Mesendoderm (in vitro differentiated cells): ENCODE results near the gene CHST8.

Experiments
- DNase-seq: peaks from one replicate; pipeline ENCODE4 v3.0.0; 2013
- H2AK5ac ChIP-seq: 2 replicates; pipeline ENCODE4 v1.6.1; 2013; ENCODE audit warnings: low read length, inconsistent platforms
- H2BK120ac ChIP-seq: 2 replicates; pipeline ENCODE4 v1.6.1; 2013; ENCODE audit warnings: low read depth, mild to moderate bottlenecking, low read length, moderate library complexity, mixed read lengths
- H2BK15ac ChIP-seq: replicated peaks from 2 replicates; pipeline ENCODE4 v1.6.1; 2013; ENCODE audit warnings: low read depth, mild to moderate bottlenecking, moderate library complexity
- H2BK5ac ChIP-seq: 2 replicates; pipeline ENCODE4 v1.6.1; 2013; ENCODE audit warnings: low read length, inconsistent platforms
- H3K18ac ChIP-seq: 2 replicates; pipeline ENCODE4 v1.6.1; 2013; ENCODE audit warnings: mild to moderate bottlenecking, low read length, mixed read lengths
- H3K23ac ChIP-seq: one replicate; pipeline ENCODE4 v1.6.1; 2013; ENCODE audit warnings: low read length
- H3K27ac ChIP-seq: 2 replicates; pipeline ENCODE4 v1.5.1; 2013; ENCODE audit warnings: low read depth, mild to moderate bottlenecking, inconsistent platforms, low read length, moderate library complexity
- H3K27me3 ChIP-seq: 2 replicates; pipeline ENCODE4 v1.6.1; 2013; ENCODE audit warnings: low read length, control low read depth, mild to moderate bottlenecking, inconsistent platforms; ENCODE audit not compliant: insufficient read depth, poor library complexity
- H3K36me3 ChIP-seq: 2 replicates; pipeline ENCODE4 v1.6.1; 2013; ENCODE audit warnings: low read length, inconsistent platforms; ENCODE audit not compliant: control insufficient read depth, insufficient read depth
- H3K4ac ChIP-seq: one replicate; pipeline ENCODE4 v1.6.1; 2013; ENCODE audit warnings: low read depth, mild to moderate bottlenecking, low read length, moderate library complexity
- H3K4me1 ChIP-seq: 2 replicates; pipeline ENCODE4 v1.6.1; 2013; ENCODE audit warnings: low read depth, low read length, inconsistent platforms; ENCODE audit not compliant: control insufficient read depth
- H3K4me2 ChIP-seq: 2 replicates; pipeline ENCODE4 v1.6.1; 2013; ENCODE audit warnings: low read length
- H3K4me3 ChIP-seq: 2 replicates; pipeline ENCODE4 v1.5.1; 2013; ENCODE audit warnings: mild to moderate bottlenecking, low read length
- H3K56ac ChIP-seq: one replicate; pipeline ENCODE4 v1.6.1; 2013; ENCODE audit warnings: low read length
- H3K79me1 ChIP-seq: 2 replicates; pipeline ENCODE4 v1.6.1; 2013; ENCODE audit warnings: low read length, inconsistent platforms
- H3K79me2 ChIP-seq: 2 replicates; pipeline ENCODE4 v1.6.1; 2013; ENCODE audit warnings: mild to moderate bottlenecking, low read length; ENCODE audit not compliant: control insufficient read depth, insufficient read depth
- H3K9ac ChIP-seq: 2 replicates; pipeline ENCODE4 v1.6.1; 2013; ENCODE audit warnings: low read length, inconsistent platforms
- H4K5ac ChIP-seq: one replicate; pipeline ENCODE4 v1.6.1; 2013; ENCODE audit warnings: low read length
- H4K8ac ChIP-seq: one replicate; pipeline ENCODE4 v1.6.1; 2013; ENCODE audit warnings: low read depth, mild to moderate bottlenecking, control low read depth, low read length, moderate library complexity
- WGBS: extraction: QIAGEN DNeasy Blood & Tissue Kit; methylation state at CpG from one replicate; pipeline ENCODE4 v1.1.7; 2013; ENCODE audit warnings: low lambda C conversion rate, missing lambda C conversion rate; ENCODE audit not compliant: insufficient coverage; ENCODE audit errors: extremely low coverage; 5-methylcytosine and 5-hydroxymethylcytosine counted together

CHST8 gene

DNA sequence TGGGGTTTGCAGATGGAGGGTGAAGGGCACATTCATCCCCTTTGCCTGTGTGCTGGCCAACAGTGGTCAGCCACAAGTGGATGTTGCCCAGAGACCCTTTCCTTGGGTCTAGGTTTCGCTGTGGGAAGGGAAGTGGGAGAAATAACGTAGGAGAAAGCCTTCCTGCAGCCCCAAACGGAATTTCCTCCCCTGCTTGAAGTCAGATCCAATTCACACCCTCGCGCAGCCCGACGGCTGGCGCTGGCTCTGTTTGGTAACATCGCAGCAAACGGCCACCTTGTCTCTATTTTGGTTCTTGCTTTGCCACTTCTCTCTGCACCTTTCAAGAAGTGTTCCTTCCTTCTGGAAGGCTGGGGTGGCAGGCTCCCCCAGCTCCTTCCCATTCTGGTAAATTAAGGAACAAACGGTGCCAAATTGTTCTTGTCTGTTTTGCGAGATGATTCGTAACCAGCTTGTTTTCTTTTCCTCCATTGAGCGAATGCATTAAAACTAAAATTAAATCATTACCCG, 45.4 kb downstream of the CHST8 start:
- Histone ChIP-seq H2BK120ac (no peak overlapping the region), H4K8ac (no peak overlapping the region), H3K4me1 (no peaks in the 10 kb centered on the region), H3K18ac (no peak overlapping the region), H3K4me2 (no peak overlapping the region), H3K27ac (no peak overlapping the region), H3K79me1 (no peaks in the 10 kb centered on the region), H3K9ac (no peak overlapping the region), H3K79me2 (no peaks in the 10 kb centered on the region), H4K5ac (no peak overlapping the region), H3K27me3 (no peaks in the 10 kb centered on the region), H2AK5ac (no peak overlapping the region), H2BK15ac (no peak overlapping the region), H3K4ac (no peak overlapping the region), H3K36me3 (no peaks in the 10 kb centered on the region), H3K23ac (no peak overlapping the region), H3K56ac (no peak overlapping the region), H3K4me3 (no peak overlapping the region), H2BK5ac (no peak overlapping the region)
- no CpG with 5 or more reads among the region's 15 CpGs for WGBS
- DNase-seq, result no peak

DNA sequence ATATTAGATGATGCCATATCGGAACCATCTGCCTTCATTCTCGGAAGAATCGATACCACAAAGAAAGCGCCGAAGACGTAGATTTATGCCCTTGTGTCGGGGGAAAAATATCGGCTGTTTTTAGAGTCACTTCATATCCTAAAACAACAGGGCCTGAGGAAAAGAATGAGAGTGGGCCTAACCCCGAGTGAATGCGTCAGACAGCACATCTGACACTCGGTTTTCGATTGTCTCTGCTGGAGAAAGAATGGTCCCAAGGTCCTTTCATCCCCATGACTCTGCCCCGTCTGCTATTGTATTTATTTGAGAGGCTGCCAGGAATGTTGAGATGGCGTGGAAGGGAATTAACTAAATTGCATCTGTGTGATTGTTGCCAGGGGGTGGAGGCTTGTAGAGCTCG, 46.1 kb downstream of the CHST8 start:
- Histone ChIP-seq H3K56ac (no peak overlapping the region), H2AK5ac (no peak overlapping the region), H3K9ac (no peak overlapping the region), H4K5ac (no peak overlapping the region), H3K4ac (no peak overlapping the region), H3K4me1 (no peaks in the 10 kb centered on the region), H3K27me3 (no peaks in the 10 kb centered on the region), H2BK120ac (no peak overlapping the region), H4K8ac (no peak overlapping the region), H2BK5ac (no peak overlapping the region), H3K4me2 (no peak overlapping the region), H3K23ac (no peak overlapping the region), H3K79me1 (no peaks in the 10 kb centered on the region), H3K18ac (no peak overlapping the region), H3K4me3 (no peak overlapping the region), H3K79me2 (no peaks in the 10 kb centered on the region), H3K27ac (no peak overlapping the region), H3K36me3 (no peaks in the 10 kb centered on the region), H2BK15ac (no peak overlapping the region)
- no CpG with 5 or more reads among the region's 15 CpGs for WGBS
- DNase-seq, result no peak

DNA sequence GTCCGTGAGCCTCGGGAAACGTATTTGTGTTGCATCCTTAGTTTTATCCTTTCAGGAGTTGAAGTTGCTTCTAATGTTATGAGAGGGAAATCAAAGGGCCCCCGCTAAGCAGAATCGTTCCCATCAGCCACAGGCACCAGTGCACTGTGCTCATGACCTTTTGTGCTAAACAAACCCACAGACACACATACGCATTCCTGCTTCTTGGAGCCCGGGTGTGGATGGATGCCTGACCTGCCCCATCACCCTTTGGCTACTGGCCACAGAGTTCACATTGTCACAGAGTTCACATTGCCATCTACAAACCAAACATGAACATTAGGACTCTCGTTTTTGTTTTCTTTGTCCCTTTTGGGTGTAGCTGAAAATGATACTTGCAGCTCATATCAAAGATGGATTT, 47.2 kb downstream of the CHST8 start:
- Histone ChIP-seq H3K79me1 (no peaks in the 10 kb centered on the region), H3K4me3 (no peak overlapping the region), H2BK120ac (no peak overlapping the region), H3K36me3 (no peaks in the 10 kb centered on the region), H3K23ac (no peak overlapping the region), H3K79me2 (no peaks in the 10 kb centered on the region), H2AK5ac (no peak overlapping the region), H3K4me1 (no peaks in the 10 kb centered on the region), H4K8ac (no peak overlapping the region), H3K4ac (no peak overlapping the region), H3K56ac (no peak overlapping the region), H3K9ac (no peak overlapping the region), H2BK5ac (no peak overlapping the region), H3K4me2 (no peak overlapping the region), H3K27ac (no peak overlapping the region), H3K18ac (no peak overlapping the region), H3K27me3 (no peaks in the 10 kb centered on the region), H2BK15ac (no peak overlapping the region), H4K5ac (no peak overlapping the region)
- no peak for DNase-seq
- WGBS, result no CpG with 5 or more reads among the region's 8 CpGs

- Histone ChIP-seq H3K4ac (no peak overlapping the region), H3K18ac (no peak overlapping the region), H2BK5ac (no peak overlapping the region), H2BK120ac (no peak overlapping the region), H3K4me2 (no peak overlapping the region), H3K27me3 (no peaks in the 10 kb centered on the region), H4K5ac (no peak overlapping the region), H3K36me3 (no peaks in the 10 kb centered on the region), H3K56ac (no peak overlapping the region), H3K4me1 (no peaks in the 10 kb centered on the region), H3K27ac (no peak overlapping the region), H3K79me2 (no peaks in the 10 kb centered on the region), H3K9ac (no peak overlapping the region), H3K4me3 (no peak overlapping the region), H3K79me1 (no peaks in the 10 kb centered on the region), H3K23ac (no peak overlapping the region), H2AK5ac (no peak overlapping the region), H2BK15ac (no peak overlapping the region), H4K8ac (no peak overlapping the region)
- no peak for DNase-seq
- no CpG with 5 or more reads among the region's 5 CpGs for WGBS
These were observed 47.6 kb downstream of the CHST8 start for GRCh38 chr19:33669376-33669775.

DNA sequence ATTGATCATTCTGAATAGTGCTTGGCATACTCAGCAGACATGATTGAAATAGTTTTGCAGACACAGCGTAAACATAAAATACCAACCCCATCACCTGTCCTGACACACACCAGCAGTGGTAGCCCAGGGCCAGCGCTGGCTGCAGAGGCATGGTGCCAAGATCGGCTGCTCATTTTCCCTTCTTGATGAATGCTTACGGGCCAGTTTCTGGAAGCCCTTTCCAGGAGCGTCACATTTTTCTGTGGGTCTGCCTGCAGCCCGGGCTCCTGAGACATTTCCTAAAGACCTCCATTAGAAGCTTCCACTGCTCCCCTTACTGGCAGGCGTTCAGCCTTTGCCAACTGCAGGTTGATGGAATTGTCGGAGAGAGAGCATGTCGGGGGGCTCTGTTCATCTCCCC, 48.6 kb downstream of the CHST8 start:
- Histone ChIP-seq H4K8ac (no peak overlapping the region), H2BK120ac (no peak overlapping the region), H3K4me1 (no peaks in the 10 kb centered on the region), H3K9ac (no peak overlapping the region), H3K4me3 (no peak overlapping the region), H3K23ac (no peak overlapping the region), H3K4me2 (no peak overlapping the region), H3K18ac (no peak overlapping the region), H3K79me2 (no peaks in the 10 kb centered on the region), H2BK5ac (no peak overlapping the region), H4K5ac (no peak overlapping the region), H3K27ac (no peak overlapping the region), H2BK15ac (no peak overlapping the region), H3K4ac (no peak overlapping the region), H3K79me1 (no peaks in the 10 kb centered on the region), H3K56ac (no peak overlapping the region), H2AK5ac (no peak overlapping the region), H3K36me3 (no peaks in the 10 kb centered on the region), H3K27me3 (no peaks in the 10 kb centered on the region)
- no CpG with 5 or more reads among the region's 9 CpGs for WGBS
- no peak for DNase-seq

- DNase-seq, result no peak
- Histone ChIP-seq H3K4me3 (no peak overlapping the region), H3K23ac (no peak overlapping the region), H2BK5ac (no peak overlapping the region), H3K4me2 (no peak overlapping the region), H2AK5ac (no peak overlapping the region), H3K4ac (no peak overlapping the region), H3K56ac (no peak overlapping the region), H3K4me1 (no peaks in the 10 kb centered on the region), H2BK120ac (no peak overlapping the region), H3K36me3 (no peaks in the 10 kb centered on the region), H3K27me3 (no peaks in the 10 kb centered on the region), H3K79me2 (no peaks in the 10 kb centered on the region), H3K18ac (no peak overlapping the region), H3K79me1 (no peaks in the 10 kb centered on the region), H4K8ac (no peak overlapping the region), H4K5ac (no peak overlapping the region), H2BK15ac (no peak overlapping the region), H3K9ac (no peak overlapping the region), H3K27ac (no peak overlapping the region)
- WGBS, result no CpG with 5 or more reads among the region's 5 CpGs
These were observed 49.5 kb downstream of the CHST8 start for GRCh38 chr19:33671211-33671610.
